NCI-H345 (cell line): ENCODE results near the gene LRP2BP.

ENCODE experiments used
- DNase-seq: peaks from one replicate; lab custom pipeline; 2025; lab: John Stamatoyannopoulos, UW

LRP2BP gene

GRCh38 chr4:185395238-185395955 is at the start of gene LRP2BP:
TSS of gene LRP2BP (minus strand) at chr4:185395924. CDS start at chr4:185378186, 17,738 bp downstream.
- DNase-seq: no peak

- DNase-seq: no peak
These were observed 49.5 kb upstream of the LRP2BP start for GRCh38 chr4:185445209-185445608.

- no peak for DNase-seq
These were observed 45.8 kb upstream of the LRP2BP start for GRCh38 chr4:185441479-185441878.

- no peak for DNase-seq
These were observed 42.1 kb upstream of the LRP2BP start for GRCh38 chr4:185437809-185438208.

- DNase-seq: no peak
These were observed 39.7 kb upstream of the LRP2BP start for GRCh38 chr4:185435466-185435865.

- no peak for DNase-seq
These were observed 33.9 kb upstream of the LRP2BP start for GRCh38 chr4:185429660-185430059.

- no peak for DNase-seq
These were observed 31.4 kb upstream of the LRP2BP start for GRCh38 chr4:185426960-185427688.

- peak; percentile 88 for DNase-seq
These were observed 30.1 kb upstream of the LRP2BP start, which contains the start of gene UFSP2 for GRCh38 chr4:185425647-185426352. TSS of gene UFSP2 (minus strand) at chr4:185425964. CDS start at chr4:185425868, 96 bp downstream.

GRCh38 chr4:185424905-185425646 is 29.4 kb upstream of the LRP2BP start:
- no peak for DNase-seq

GRCh38 chr4:185421366-185422124 is 25.8 kb upstream of the LRP2BP start:
- no peak for DNase-seq

GRCh38 chr4:185416955-185417354 is 21.2 kb upstream of the LRP2BP start:
- no peak for DNase-seq

- no peak for DNase-seq
These were observed 16.7 kb upstream of the LRP2BP start for GRCh38 chr4:185412412-185412811.

- no peak for DNase-seq
These were observed 16.1 kb upstream of the LRP2BP start for GRCh38 chr4:185411849-185412248.

- no peak for DNase-seq
These were observed 12.7 kb upstream of the LRP2BP start for GRCh38 chr4:185408432-185408831.

GRCh38 chr4:185405296-185405999 is 9.7 kb upstream of the LRP2BP start:
- no peak for DNase-seq

- no peak for DNase-seq
These were observed 8.3 kb upstream of the LRP2BP start for GRCh38 chr4:185404031-185404430.

GRCh38 chr4:185399466-185399865 is 3.7 kb upstream of the LRP2BP start:
- DNase-seq: no peak

- DNase-seq: no peak
These were observed 2.9 kb upstream of the LRP2BP start for GRCh38 chr4:185398618-185399017.

- peak; percentile 23 for DNase-seq
These were observed 1.1 kb upstream of the LRP2BP start, which contains the start of gene ANKRD37 for GRCh38 chr4:185396724-185397385. TSS of gene ANKRD37 (plus strand) at chr4:185396841. CDS start at chr4:185396924, 83 bp downstream.
